ENCODE measurements around the gene ELL3.

DNA sequence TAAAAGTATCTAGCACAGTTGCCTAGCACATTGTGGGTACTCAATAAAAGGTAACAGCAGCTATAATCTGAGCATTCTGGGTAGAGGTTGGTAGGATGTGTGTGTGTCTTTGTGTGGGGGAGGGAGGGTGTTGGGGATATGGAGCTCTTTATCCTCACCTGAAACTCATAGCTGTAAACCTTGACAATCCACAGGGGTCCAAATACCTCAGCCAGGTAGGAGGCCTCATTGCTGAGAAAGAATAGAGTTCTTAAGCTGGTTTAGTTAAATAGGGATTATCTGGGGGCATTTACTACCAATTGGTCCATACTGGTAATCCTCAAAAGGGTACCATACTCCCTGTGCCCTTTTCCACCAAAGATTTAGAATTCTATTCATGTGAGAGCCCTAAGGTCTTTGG is 19.2 kb upstream of the ELL3 start:
- TF ChIP-seq, protein P1, sequence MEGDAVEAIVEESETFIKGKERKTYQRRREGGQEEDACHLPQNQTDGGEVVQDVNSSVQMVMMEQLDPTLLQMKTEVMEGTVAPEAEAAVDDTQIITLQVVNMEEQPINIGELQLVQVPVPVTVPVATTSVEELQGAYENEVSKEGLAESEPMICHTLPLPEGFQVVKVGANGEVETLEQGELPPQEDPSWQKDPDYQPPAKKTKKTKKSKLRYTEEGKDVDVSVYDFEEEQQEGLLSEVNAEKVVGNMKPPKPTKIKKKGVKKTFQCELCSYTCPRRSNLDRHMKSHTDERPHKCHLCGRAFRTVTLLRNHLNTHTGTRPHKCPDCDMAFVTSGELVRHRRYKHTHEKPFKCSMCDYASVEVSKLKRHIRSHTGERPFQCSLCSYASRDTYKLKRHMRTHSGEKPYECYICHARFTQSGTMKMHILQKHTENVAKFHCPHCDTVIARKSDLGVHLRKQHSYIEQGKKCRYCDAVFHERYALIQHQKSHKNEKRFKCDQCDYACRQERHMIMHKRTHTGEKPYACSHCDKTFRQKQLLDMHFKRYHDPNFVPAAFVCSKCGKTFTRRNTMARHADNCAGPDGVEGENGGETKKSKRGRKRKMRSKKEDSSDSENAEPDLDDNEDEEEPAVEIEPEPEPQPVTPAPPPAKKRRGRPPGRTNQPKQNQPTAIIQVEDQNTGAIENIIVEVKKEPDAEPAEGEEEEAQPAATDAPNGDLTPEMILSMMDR (IDR thresholded peaks at IDR 0.05) = no peak
- no peak for TF ChIP-seq POLR2A (IDR thresholded peaks at IDR 0.05)
